Lower lobe of right lung (tissue), 2 donors: ENCODE results near the gene CACNA1B. TPM values are rescaled to one million over a fixed set of nuclear protein-coding genes. Genes with fewer than 3 reads are reported as not detected.
A peak's percentile ranks its signal among the peaks of the same experiment; 100 is the strongest.

Experiments used
- ATAC-seq, 2 donors: fragments of 200-7000 bp; cut with Tn5 transposase; one replicate each; pipeline ENCODE4 v1.9.1; 2020 to 2022; ENCODE audit warnings: mild to moderate bottlenecking in 2 of 2, moderate library complexity in 2 of 2
- DNase-seq: peaks from one replicate; pipeline ENCODE4 v3.0.0-alpha.2; 2020
- H3K27ac ChIP-seq: fragments of 200-600 bp; one replicate; pipeline ENCODE4 v1.8.0; 2022
- H3K27me3 ChIP-seq: fragments of 200-600 bp; one replicate; pipeline ENCODE4 v1.8.0; 2022; ENCODE audit warnings: low read depth
- H3K36me3 ChIP-seq: fragments of 200-600 bp; one replicate; pipeline ENCODE4 v1.8.0; 2022; ENCODE audit warnings: mild to moderate bottlenecking
- H3K4me1 ChIP-seq: fragments of 200-600 bp; one replicate; pipeline ENCODE4 v1.8.0; 2022
- H3K4me3 ChIP-seq: fragments of 200-600 bp; one replicate; pipeline ENCODE4 v1.8.0; 2022; ENCODE audit warnings: mild to moderate bottlenecking
- H3K9me3 ChIP-seq: fragments of 200-600 bp; one replicate; pipeline ENCODE4 v1.8.0; 2022
- intact Hi-C: fragments of 100-400 bp; cut with DNase I; formaldehyde crosslinking; loops from one replicate; pipeline ENCODE4 v1.11.0; 2022
- total RNA-seq: library from RNA; stranded (reverse); fragmentation: NEBNext Ultra II Directional; extraction: Animal tissue kit (Norgen Biotek cat#: 25700); gene quantifications from one replicate; pipeline ENCODE4 v1.2.1, GENCODE V29; 2021
- TF ChIP-seq, protein P1 (sequence below): fragments of 200-600 bp; IDR thresholded peaks from one replicate; pipeline ENCODE4 v1.8.0; 2022; ENCODE audit warnings: antibody characterized with exemption, mild to moderate bottlenecking
- donor health status: DM: no; HTN: yes; CAD: no; lungs with severe emphysema.

The CACNA1B gene
- total RNA-seq, 1 donor from 2014 or later = 0.06 TPM

DNA sequence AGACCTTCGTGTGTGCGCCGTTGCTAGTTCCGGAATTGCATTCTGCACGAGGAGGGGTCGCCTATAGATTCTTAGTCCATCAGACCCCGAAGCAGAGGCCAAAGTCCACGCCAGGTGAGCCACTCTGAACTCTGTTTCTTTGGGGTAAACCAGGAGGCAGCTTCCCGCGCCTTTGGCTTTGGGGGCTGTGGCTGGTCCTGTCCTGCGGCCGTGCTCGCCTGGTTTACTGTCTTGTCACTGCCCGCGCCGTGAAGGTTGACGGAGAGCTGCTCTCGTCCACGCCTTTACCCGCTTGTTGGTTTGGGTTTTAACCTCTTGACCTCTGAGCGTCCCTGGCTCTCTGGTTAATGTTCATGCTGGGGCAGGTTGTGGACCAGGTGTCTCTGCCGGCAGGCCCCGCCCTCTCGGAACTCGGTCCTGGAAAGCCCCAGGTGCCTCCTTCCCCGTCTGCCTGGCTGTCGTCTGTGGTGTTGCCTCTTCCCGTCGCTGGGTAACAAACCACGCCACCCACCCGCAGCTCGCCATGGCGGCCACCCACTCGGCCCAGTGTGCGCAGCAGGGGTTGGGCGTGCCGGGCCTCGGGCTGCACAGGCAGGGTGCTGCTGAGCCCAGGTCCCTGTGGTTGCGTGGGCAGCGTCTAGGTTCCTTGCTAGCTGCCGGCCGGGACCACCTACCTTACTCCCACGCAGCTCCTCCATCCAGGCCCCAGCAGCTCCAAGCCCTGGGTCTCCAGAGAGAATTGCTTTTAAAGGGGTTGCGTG is 44.6 kb upstream of the CACNA1B start:
- Histone ChIP-seq H3K9me3 (no peaks in the 10 kb centered on the region), H3K27me3 (no peaks in the 10 kb centered on the region), H3K4me1 (no peaks in the 10 kb centered on the region), H3K36me3 (peaks cover 67% of the 10 kb centered on the region), H3K4me3 (no peak overlapping the region), H3K27ac (no peak overlapping the region)
- intact Hi-C loops = no loop called here
- TF ChIP-seq, protein P1, sequence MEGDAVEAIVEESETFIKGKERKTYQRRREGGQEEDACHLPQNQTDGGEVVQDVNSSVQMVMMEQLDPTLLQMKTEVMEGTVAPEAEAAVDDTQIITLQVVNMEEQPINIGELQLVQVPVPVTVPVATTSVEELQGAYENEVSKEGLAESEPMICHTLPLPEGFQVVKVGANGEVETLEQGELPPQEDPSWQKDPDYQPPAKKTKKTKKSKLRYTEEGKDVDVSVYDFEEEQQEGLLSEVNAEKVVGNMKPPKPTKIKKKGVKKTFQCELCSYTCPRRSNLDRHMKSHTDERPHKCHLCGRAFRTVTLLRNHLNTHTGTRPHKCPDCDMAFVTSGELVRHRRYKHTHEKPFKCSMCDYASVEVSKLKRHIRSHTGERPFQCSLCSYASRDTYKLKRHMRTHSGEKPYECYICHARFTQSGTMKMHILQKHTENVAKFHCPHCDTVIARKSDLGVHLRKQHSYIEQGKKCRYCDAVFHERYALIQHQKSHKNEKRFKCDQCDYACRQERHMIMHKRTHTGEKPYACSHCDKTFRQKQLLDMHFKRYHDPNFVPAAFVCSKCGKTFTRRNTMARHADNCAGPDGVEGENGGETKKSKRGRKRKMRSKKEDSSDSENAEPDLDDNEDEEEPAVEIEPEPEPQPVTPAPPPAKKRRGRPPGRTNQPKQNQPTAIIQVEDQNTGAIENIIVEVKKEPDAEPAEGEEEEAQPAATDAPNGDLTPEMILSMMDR = no peak
- no peak for DNase-seq
- no peak for ATAC-seq

DNA sequence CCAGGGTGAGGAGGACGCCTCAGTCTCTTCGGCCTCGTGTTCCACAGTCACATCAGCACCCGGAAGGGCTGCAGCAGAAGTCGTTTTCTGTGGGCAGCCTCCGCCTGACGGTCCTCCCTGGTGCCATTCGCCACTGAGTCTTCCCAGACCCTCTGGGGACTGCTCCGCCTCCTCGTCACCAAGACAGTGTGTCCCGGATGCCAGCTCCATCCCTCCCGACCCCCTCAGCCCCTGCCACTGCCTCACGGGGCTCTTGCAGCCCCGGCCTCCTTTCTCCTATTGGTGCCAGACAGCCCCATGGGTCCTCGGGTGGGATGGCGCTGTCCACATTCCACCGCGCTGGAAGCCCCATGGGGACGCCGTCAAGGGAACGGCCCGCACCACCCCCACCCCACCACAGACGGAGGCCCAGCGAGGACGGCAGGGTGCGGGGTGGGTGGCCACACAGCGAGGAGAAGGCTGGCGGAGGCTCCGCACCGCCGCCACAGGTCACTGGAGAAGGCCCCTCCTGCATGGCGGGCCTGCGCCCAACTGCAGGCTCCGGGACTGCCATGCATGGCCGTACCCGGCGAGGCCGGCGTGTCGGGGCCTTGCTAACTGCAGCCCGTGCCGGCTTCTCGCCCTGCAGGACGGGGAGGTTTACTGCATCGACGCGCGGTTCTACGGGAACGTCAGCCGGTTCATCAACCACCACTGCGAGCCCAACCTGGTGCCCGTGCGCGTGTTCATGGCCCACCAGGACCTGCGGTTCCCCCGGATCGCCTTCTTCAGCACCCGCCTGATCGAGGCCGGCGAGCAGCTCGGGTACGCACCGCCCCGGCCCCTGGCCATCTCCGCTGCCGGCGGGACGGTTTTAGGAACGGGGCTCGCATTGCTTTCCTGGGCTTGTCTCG is 43.6 kb upstream of the CACNA1B start:
- H3K4me3 ChIP-seq = no peak overlapping the region
- TF ChIP-seq, protein P1 = no peak
- H3K27me3 ChIP-seq = no peaks in the 10 kb centered on the region
- intact Hi-C loops = no loop called here
- peaks cover 66% of the 10 kb centered on the region for H3K36me3 ChIP-seq
- no peak overlapping the region for H3K27ac ChIP-seq
- H3K9me3 ChIP-seq = no peaks in the 10 kb centered on the region
- DNase-seq (no peak), ATAC-seq (no peak)
- H3K4me1 ChIP-seq = no peaks in the 10 kb centered on the region

DNA sequence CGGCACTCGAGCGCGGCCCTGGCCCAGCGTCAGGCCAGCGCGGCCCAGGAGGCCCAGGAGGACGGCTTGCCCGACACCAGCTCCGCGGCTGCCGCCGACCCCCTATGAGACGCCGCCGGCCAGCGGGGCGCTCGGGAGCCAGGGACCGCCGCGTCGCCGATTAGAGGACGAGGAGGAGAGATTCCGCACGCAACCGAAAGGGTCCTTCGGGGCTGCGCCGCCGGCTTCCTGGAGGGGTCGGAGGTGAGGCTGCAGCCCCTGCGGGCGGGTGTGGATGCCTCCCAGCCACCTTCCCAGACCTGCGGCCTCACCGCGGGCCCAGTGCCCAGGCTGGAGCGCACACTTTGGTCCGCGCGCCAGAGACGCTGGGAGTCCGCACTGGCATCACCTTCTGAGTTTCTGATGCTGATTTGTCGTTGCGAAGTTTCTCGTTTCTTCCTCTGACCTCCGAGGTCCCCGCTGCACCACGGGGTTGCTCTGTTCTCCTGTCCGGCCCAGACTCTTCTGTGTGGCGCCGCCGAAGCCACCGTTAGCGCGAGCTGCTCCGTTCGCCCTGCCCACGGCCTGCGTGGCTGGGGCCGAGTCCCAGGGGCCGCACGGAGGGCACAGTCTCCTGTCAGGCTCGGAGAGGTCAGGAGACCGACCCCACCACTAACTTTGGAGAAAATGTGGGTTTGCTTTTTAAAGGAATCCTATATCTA is 42.6 kb upstream of the CACNA1B start:
- TF ChIP-seq, protein P1 = no peak
- Histone ChIP-seq H3K9me3 (no peaks in the 10 kb centered on the region), H3K36me3 (peaks cover 60% of the 10 kb centered on the region), H3K4me3 (no peak overlapping the region), H3K4me1 (no peaks in the 10 kb centered on the region), H3K27me3 (no peaks in the 10 kb centered on the region), H3K27ac (no peak overlapping the region)
- ATAC-seq (no peak), DNase-seq (no peak)
- intact Hi-C loops = no loop called here

DNA sequence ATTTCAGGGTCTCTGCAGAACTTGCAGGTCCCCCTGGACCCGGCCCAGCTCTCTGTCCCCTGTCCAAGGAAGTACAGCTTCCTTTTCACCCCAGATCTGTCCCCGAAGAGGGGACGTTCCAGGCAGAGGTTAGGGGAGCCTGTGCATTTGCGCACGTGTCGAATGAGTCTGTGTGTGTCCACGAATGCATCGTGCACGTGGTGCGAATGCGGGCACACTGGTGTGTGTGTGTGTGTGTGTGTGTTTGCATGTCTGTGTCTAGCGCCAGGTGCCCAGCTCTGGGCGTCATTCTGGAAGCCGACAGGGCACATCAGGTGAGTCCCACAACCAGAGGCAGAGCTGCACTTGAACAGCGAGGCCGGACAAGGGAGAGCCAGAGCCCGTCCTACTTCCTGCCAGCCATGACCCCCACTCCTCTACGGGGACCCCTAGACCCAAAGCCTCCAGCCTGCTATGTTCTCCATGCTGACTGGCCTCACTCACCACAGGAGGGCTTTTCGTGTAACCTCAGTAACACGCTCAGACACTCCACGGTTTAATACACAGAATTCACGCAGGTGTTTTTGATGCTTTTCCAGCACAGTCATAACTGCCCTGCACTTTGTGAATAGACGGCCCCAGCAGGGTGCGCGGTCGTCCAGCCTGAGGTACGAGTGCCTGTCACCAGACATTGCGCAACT is 41.3 kb upstream of the CACNA1B start:
- no peaks in the 10 kb centered on the region for H3K27me3 ChIP-seq
- no peak for ATAC-seq
- H3K4me1 ChIP-seq = no peaks in the 10 kb centered on the region
- DNase-seq = no peak
- H3K36me3 ChIP-seq = peaks cover 57% of the 10 kb centered on the region
- TF ChIP-seq, protein P1 = no peak
- H3K9me3 ChIP-seq = no peaks in the 10 kb centered on the region
- no peak overlapping the region for H3K4me3 ChIP-seq
- intact Hi-C loops = no loop called here
- H3K27ac ChIP-seq = no peak overlapping the region

DNA sequence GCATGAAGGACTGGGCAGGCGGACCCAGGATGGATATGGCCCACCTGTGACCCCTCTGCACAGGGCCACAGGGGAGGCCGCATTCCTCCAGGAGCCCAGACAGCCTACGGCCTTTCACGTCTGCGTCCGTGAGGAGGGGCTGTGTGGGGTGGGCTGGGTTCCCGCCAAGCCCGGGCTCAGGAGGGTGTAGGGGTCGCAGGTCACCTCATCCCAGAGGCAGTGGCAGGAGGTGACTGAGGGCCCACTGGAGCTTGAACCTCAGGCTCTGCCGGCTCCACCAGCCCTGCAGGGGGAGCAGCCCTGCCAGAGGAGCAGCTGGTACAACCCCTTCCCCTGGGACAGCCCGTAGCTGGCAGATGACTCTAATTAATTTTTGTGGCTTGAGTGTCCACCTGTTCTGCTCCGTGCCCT is 40.7 kb upstream of the CACNA1B start:
- peak in 1 of 2 donors; percentile 6 for ATAC-seq
- no peak for DNase-seq

More for the DNA sequence above, 40.7 kb upstream of the CACNA1B start:
- TF ChIP-seq, protein P1 = no peak
- H3K27me3 ChIP-seq = no peaks in the 10 kb centered on the region
- no peaks in the 10 kb centered on the region for H3K4me1 ChIP-seq
- peaks cover 57% of the 10 kb centered on the region for H3K36me3 ChIP-seq
- H3K9me3 ChIP-seq = no peaks in the 10 kb centered on the region
- no peak overlapping the region for H3K27ac ChIP-seq
- H3K4me3 ChIP-seq = no peak overlapping the region
- intact Hi-C loops = no loop called here
